HEK293 (cell line): ENCODE data around the gene MPC2.

Experiments
- CTCF ChIP-seq: fragments of 450-650 bp; formaldehyde crosslinking; IDR thresholded peaks from 2 replicates; pipeline ENCODE4 v1.5.1; 2016; ENCODE audit warnings: missing biosample characterization, missing genetic modification characterization
- PATZ1 ChIP-seq: fragments of 450-650 bp; formaldehyde crosslinking; IDR thresholded peaks from 2 replicates; pipeline ENCODE4 v1.5.1; 2016; ENCODE audit warnings: missing biosample characterization, missing genetic modification characterization
- REPIN1 ChIP-seq: fragments of 450-650 bp; formaldehyde crosslinking; IDR thresholded peaks from 2 replicates; pipeline ENCODE4 v1.5.1; 2017; ENCODE audit warnings: missing biosample characterization, missing genetic modification characterization, low read depth
- ZNF155 ChIP-seq: fragments of 450-650 bp; formaldehyde crosslinking; IDR thresholded peaks from 2 replicates; pipeline ENCODE4 v1.5.1; 2016; ENCODE audit warnings: missing biosample characterization, missing genetic modification characterization

- TF ChIP-seq REPIN1 (tag by site-specific recombination), result no peak
- TF ChIP-seq ZNF155 (tag by site-specific recombination), result no peak
- TF ChIP-seq PATZ1 (tag by site-specific recombination), result no peak
- no peak for TF ChIP-seq CTCF
Measured at GRCh38 chr1:167916766-167917511, 19.9 kb downstream of the MPC2 start.
